GM23338 (cell line): ENCODE results near the gene PLEKHH3. TPM values are rescaled to one million over a fixed set of nuclear protein-coding genes. Genes with fewer than 3 reads are reported as not detected.
A peak's percentile ranks its signal among the peaks of the same experiment; 100 is the strongest.

ENCODE experiments used
- ATAC-seq: fragments of 200-7000 bp; cut with Tn5 transposase; 3 replicates; pipeline ENCODE4 v1.9.1; 2020
- DNase-seq: peaks from one replicate; pipeline ENCODE4 v3.0.0-alpha.2; 2015; ENCODE audit warnings: low spot score
- H2AFZ ChIP-seq: fragments of 200-600 bp; sonication (generic); 2 replicates; pipeline ENCODE4 v1.8.0; 2016; ENCODE audit warnings: antibody characterized with exemption, mild to moderate bottlenecking, moderate library complexity
- H3F3A ChIP-seq: fragments of 200-600 bp; sonication (generic); replicated peaks from 2 replicates; pipeline ENCODE4 v1.8.0; 2017; ENCODE audit warnings: antibody characterized with exemption, mixed run types, low read depth
- H3K27ac ChIP-seq: fragments of 200-600 bp; sonication (generic); 2 replicates; pipeline ENCODE4 v1.6.1; 2016; ENCODE audit warnings: low read depth
- H3K27me3 ChIP-seq: fragments of 200-600 bp; sonication (generic); 2 replicates; pipeline ENCODE4 v1.8.0; 2016; ENCODE audit warnings: mild to moderate bottlenecking, mixed run types, moderate library complexity; ENCODE audit not compliant: insufficient read depth
- H3K36me3 ChIP-seq: fragments of 200-600 bp; sonication (generic); 2 replicates; pipeline ENCODE4 v1.8.0; 2016; ENCODE audit warnings: mild to moderate bottlenecking; ENCODE audit not compliant: insufficient read depth
- H3K4me1 ChIP-seq: fragments of 200-600 bp; sonication (generic); 2 replicates; pipeline ENCODE4 v1.8.0; 2016; ENCODE audit warnings: mild to moderate bottlenecking, moderate library complexity; ENCODE audit not compliant: insufficient read depth
- H3K4me2 ChIP-seq: fragments of 200-600 bp; sonication (generic); 2 replicates; pipeline ENCODE4 v1.7.1; 2017; ENCODE audit warnings: mixed run types
- H3K4me3 ChIP-seq: fragments of 200-600 bp; sonication (generic); 2 replicates; pipeline ENCODE4 v1.6.1; 2016; ENCODE audit warnings: mixed run types
- H3K79me2 ChIP-seq: fragments of 200-600 bp; sonication (generic); replicated peaks from 2 replicates; pipeline ENCODE4 v1.8.0; 2017; ENCODE audit warnings: mild to moderate bottlenecking; ENCODE audit not compliant: insufficient read depth
- H3K9me2 ChIP-seq: fragments of 200-600 bp; sonication (generic); 2 replicates; pipeline ENCODE4 v1.8.0; 2017; ENCODE audit not compliant: insufficient read depth
- H4K20me1 ChIP-seq: fragments of 200-600 bp; sonication (generic); replicated peaks from 2 replicates; pipeline ENCODE4 v1.8.0; 2017; ENCODE audit warnings: mild to moderate bottlenecking; ENCODE audit not compliant: insufficient read depth
- H3K27ac Mint-ChIP-seq: 2 replicates; pipeline ENCODE4 v1.8.0; 2020; ENCODE audit warnings: inconsistent platforms, mild to moderate bottlenecking, moderate library complexity, mixed read lengths
- H3K27me3 Mint-ChIP-seq: 3 replicates; pipeline ENCODE4 v1.8.0; 2022; ENCODE audit warnings: low read depth, mild to moderate bottlenecking, moderate library complexity, mixed read lengths, inconsistent platforms; ENCODE audit not compliant: insufficient read depth, poor library complexity
- H3K36me3 Mint-ChIP-seq: 3 replicates; pipeline ENCODE4 v1.8.0; 2021; ENCODE audit warnings: low read depth, mild to moderate bottlenecking, inconsistent platforms, moderate library complexity, mixed read lengths
- H3K4me1 Mint-ChIP-seq: 3 replicates; pipeline ENCODE4 v1.8.0; 2020; ENCODE audit warnings: mild to moderate bottlenecking, inconsistent platforms, mixed read lengths
- H3K4me3 Mint-ChIP-seq: 3 replicates; pipeline ENCODE4 v1.8.0; 2021; ENCODE audit warnings: moderate library complexity, mild to moderate bottlenecking, inconsistent platforms, mixed read lengths
- H3K9me3 Mint-ChIP-seq: 3 replicates; pipeline ENCODE4 v1.8.0; 2020; ENCODE audit warnings: moderate library complexity, mild to moderate bottlenecking, inconsistent platforms, mixed read lengths
- EZH2 ChIP-seq: fragments of 200-600 bp; sonication (generic); IDR thresholded peaks from one replicate; pipeline ENCODE4 v1.8.0; 2017; ENCODE audit warnings: antibody characterized with exemption, mild to moderate bottlenecking, low read depth; ENCODE audit not compliant: unreplicated experiment
- EZH2phosphoT487 ChIP-seq: fragments of 200-600 bp; sonication (generic); IDR thresholded peaks from one replicate; pipeline ENCODE4 v1.8.1; 2018; ENCODE audit warnings: antibody characterized with exemption; ENCODE audit not compliant: unreplicated experiment
- JUNB ChIP-seq: IDR thresholded peaks from one replicate; pipeline ENCODE4 v1.6.1; 2016; ENCODE audit warnings: antibody characterized with exemption; ENCODE audit not compliant: unreplicated experiment
- POLR2AphosphoS5 ChIP-seq: IDR thresholded peaks from 2 replicates; pipeline ENCODE4 v1.6.1; 2016; ENCODE audit warnings: antibody characterized with exemption, low read depth
- STAT1 ChIP-seq: IDR thresholded peaks from one replicate; pipeline ENCODE4 v1.6.1; 2016; ENCODE audit warnings: antibody characterized with exemption; ENCODE audit not compliant: unreplicated experiment
- ZNF114 ChIP-seq: fragments of 250-450 bp; sonication (Bioruptor Pico); IDR thresholded peaks from 2 replicates; pipeline ENCODE4 v1.5.0; 2020; ENCODE audit warnings: mild to moderate bottlenecking, moderate library complexity
- ZNF331 ChIP-seq: fragments of 250-450 bp; sonication (Bioruptor Pico); IDR thresholded peaks from 2 replicates; pipeline ENCODE4 v1.5.0; 2020; ENCODE audit warnings: low read depth, mild to moderate bottlenecking, moderate library complexity
- polyA plus RNA-seq: library from polyadenylated mRNA; unstranded; fragments of >200 nt; fragmentation: Nextera tagmentation; extraction: Ambion mirVana; gene quantifications from 2 replicates; pipeline ENCODE4 v1.2.1, GENCODE V29; 2016
- total RNA-seq: library from RNA; depleted of rRNA; stranded (reverse); fragments of >200 nt; shearing (Covaris generic); gene quantifications from 2 replicates; pipeline ENCODE4 v1.2.3, GENCODE V29; 2014
- TF ChIP-seq, protein P1 (sequence below): fragments of 250-450 bp; sonication (Bioruptor Pico); IDR thresholded peaks from 2 replicates; pipeline ENCODE4 v1.5.0; 2020; ENCODE audit warnings: mild to moderate bottlenecking, moderate library complexity
- TF ChIP-seq, protein P2 (sequence below): IDR thresholded peaks from 2 replicates; pipeline ENCODE4 v1.6.1; 2016; ENCODE audit warnings: antibody characterized with exemption
- TF ChIP-seq, protein P3 (sequence below), 2 experiments: fragments of 200-600 bp in 1 of 2; sonication (generic) in 1 of 2; conservative IDR thresholded peaks; 2 replicates each; pipeline versions ENCODE4 v1.5.1 to v1.6.1; 2016 to 2017; ENCODE audit warnings: antibody characterized with exemption in 2 of 2, low read depth in 2 of 2, mild to moderate bottlenecking in 2 of 2, moderate library complexity in 1 of 2
- TF ChIP-seq, protein P4 (sequence below): IDR thresholded peaks from one replicate; pipeline ENCODE4 v1.6.1; 2018; ENCODE audit warnings: antibody characterized with exemption; ENCODE audit not compliant: unreplicated experiment

PLEKHH3 gene
- total and polyA plus RNA-seq, 2 experiments from 2014 or later: 10.9 to 24.2 TPM

DNA sequence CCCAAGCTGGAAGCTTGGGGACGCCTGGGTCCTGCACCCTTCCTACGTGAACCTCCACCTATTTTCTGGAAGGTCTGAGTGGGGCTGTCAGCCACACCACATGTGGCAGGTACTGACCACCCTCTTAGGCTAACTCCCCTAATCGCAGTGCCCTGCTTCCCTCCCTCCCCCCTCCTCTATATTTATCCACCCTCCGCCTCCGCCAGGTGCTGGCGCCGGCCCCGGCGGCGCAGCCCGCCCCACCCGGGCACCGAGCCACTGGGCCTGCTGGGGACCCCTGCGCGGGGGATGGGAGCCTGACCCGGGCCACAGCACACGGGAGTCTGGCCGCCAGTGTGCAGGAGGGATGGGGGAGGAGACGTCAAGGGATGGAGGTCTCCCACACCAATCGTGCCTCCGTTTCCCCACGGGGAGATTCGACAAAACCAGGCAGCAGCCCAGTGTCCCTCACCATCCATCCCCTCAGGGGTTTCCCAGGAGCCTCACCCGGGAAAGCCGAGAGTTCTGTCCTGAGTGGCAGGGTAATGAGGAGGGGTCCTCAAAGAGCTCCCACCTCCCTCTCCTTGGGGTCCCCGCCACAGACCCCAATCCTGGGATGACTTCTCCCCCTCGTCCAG lies 1.3 kb downstream of the PLEKHH3 start:
- DNase-seq (peak; percentile 70), ATAC-seq (no peak)
- H2AFZ ChIP-seq: no peak overlapping the region
- H3K9me2 ChIP-seq: no peaks in the 10 kb centered on the region
- H3K27ac ChIP-seq: no peak overlapping the region
- H3K4me2 ChIP-seq: peak overlapping the region; percentile 98
- peak overlapping the region; percentile 92 for H3K4me3 ChIP-seq
- Mint-ChIP-seq H3K9me3 (no peaks in the 10 kb centered on the region; the same call in 2 of the 3 replicates), H3K4me1 (peaks cover 40% of the 10 kb centered on the region), H3K36me3 (peaks cover 18% of the 10 kb centered on the region), H3K4me3 (peak overlapping the region; percentile 86), H3K27me3 (peaks cover 65% of the 10 kb centered on the region), H3K27ac (no peak overlapping the region)
- H3F3A ChIP-seq: peaks cover 33% of the 10 kb centered on the region
- peaks cover 64% of the 10 kb centered on the region for H3K27me3 ChIP-seq
- no peaks in the 10 kb centered on the region for H4K20me1 ChIP-seq
- peaks cover 7% of the 10 kb centered on the region; the same call in 1 of the 2 replicates for H3K79me2 ChIP-seq
- no peaks in the 10 kb centered on the region; the same call in 1 of the 2 replicates for H3K36me3 ChIP-seq
- H3K4me1 ChIP-seq: peaks cover 46% of the 10 kb centered on the region
- TF ChIP-seq, protein P1, sequence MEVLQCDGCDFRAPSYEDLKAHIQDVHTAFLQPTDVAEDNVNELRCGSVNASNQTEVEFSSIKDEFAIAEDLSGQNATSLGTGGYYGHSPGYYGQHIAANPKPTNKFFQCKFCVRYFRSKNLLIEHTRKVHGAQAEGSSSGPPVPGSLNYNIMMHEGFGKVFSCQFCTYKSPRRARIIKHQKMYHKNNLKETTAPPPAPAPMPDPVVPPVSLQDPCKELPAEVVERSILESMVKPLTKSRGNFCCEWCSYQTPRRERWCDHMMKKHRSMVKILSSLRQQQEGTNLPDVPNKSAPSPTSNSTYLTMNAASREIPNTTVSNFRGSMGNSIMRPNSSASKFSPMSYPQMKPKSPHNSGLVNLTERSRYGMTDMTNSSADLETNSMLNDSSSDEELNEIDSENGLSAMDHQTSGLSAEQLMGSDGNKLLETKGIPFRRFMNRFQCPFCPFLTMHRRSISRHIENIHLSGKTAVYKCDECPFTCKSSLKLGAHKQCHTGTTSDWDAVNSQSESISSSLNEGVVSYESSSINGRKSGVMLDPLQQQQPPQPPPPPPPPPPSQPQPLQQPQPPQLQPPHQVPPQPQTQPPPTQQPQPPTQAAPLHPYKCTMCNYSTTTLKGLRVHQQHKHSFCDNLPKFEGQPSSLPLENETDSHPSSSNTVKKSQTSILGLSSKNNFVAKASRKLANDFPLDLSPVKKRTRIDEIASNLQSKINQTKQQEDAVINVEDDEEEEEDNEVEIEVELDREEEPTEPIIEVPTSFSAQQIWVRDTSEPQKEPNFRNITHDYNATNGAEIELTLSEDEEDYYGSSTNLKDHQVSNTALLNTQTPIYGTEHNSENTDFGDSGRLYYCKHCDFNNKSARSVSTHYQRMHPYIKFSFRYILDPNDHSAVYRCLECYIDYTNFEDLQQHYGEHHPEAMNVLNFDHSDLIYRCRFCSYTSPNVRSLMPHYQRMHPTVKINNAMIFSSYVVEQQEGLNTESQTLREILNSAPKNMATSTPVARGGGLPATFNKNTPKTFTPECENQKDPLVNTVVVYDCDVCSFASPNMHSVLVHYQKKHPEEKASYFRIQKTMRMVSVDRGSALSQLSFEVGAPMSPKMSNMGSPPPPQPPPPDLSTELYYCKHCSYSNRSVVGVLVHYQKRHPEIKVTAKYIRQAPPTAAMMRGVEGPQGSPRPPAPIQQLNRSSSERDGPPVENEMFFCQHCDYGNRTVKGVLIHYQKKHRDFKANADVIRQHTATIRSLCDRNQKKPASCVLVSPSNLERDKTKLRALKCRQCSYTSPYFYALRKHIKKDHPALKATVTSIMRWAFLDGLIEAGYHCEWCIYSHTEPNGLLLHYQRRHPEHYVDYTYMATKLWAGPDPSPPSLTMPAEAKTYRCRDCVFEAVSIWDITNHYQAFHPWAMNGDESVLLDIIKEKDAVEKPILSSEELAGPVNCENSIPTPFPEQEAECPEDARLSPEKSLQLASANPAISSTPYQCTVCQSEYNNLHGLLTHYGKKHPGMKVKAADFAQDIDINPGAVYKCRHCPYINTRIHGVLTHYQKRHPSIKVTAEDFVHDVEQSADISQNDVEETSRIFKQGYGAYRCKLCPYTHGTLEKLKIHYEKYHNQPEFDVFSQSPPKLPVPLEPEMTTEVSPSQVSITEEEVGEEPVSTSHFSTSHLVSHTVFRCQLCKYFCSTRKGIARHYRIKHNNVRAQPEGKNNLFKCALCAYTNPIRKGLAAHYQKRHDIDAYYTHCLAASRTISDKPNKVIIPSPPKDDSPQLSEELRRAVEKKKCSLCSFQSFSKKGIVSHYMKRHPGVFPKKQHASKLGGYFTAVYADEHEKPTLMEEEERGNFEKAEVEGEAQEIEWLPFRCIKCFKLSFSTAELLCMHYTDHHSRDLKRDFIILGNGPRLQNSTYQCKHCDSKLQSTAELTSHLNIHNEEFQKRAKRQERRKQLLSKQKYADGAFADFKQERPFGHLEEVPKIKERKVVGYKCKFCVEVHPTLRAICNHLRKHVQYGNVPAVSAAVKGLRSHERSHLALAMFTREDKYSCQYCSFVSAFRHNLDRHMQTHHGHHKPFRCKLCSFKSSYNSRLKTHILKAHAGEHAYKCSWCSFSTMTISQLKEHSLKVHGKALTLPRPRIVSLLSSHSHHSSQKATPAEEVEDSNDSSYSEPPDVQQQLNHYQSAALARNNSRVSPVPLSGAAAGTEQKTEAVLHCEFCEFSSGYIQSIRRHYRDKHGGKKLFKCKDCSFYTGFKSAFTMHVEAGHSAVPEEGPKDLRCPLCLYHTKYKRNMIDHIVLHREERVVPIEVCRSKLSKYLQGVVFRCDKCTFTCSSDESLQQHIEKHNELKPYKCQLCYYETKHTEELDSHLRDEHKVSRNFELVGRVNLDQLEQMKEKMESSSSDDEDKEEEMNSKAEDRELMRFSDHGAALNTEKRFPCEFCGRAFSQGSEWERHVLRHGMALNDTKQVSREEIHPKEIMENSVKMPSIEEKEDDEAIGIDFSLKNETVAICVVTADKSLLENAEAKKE (CRISPR knock-in tag): no peak
- TF ChIP-seq POLR2AphosphoS5 (no peak), EZH2phosphoT487 (no peak), ZNF114 (CRISPR knock-in tag) (no peak), STAT1 (no peak), ZNF331 (no peak), JUNB (no peak), EZH2 (no peak)
- TF ChIP-seq, protein P2, sequence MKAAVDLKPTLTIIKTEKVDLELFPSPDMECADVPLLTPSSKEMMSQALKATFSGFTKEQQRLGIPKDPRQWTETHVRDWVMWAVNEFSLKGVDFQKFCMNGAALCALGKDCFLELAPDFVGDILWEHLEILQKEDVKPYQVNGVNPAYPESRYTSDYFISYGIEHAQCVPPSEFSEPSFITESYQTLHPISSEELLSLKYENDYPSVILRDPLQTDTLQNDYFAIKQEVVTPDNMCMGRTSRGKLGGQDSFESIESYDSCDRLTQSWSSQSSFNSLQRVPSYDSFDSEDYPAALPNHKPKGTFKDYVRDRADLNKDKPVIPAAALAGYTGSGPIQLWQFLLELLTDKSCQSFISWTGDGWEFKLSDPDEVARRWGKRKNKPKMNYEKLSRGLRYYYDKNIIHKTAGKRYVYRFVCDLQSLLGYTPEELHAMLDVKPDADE: no peak
- TF ChIP-seq, protein P3, sequence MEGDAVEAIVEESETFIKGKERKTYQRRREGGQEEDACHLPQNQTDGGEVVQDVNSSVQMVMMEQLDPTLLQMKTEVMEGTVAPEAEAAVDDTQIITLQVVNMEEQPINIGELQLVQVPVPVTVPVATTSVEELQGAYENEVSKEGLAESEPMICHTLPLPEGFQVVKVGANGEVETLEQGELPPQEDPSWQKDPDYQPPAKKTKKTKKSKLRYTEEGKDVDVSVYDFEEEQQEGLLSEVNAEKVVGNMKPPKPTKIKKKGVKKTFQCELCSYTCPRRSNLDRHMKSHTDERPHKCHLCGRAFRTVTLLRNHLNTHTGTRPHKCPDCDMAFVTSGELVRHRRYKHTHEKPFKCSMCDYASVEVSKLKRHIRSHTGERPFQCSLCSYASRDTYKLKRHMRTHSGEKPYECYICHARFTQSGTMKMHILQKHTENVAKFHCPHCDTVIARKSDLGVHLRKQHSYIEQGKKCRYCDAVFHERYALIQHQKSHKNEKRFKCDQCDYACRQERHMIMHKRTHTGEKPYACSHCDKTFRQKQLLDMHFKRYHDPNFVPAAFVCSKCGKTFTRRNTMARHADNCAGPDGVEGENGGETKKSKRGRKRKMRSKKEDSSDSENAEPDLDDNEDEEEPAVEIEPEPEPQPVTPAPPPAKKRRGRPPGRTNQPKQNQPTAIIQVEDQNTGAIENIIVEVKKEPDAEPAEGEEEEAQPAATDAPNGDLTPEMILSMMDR (conservative IDR thresholded peaks at IDR 0.05; ENCODE audit: low read depth in 2 of 2): no peak
- TF ChIP-seq, protein P4, sequence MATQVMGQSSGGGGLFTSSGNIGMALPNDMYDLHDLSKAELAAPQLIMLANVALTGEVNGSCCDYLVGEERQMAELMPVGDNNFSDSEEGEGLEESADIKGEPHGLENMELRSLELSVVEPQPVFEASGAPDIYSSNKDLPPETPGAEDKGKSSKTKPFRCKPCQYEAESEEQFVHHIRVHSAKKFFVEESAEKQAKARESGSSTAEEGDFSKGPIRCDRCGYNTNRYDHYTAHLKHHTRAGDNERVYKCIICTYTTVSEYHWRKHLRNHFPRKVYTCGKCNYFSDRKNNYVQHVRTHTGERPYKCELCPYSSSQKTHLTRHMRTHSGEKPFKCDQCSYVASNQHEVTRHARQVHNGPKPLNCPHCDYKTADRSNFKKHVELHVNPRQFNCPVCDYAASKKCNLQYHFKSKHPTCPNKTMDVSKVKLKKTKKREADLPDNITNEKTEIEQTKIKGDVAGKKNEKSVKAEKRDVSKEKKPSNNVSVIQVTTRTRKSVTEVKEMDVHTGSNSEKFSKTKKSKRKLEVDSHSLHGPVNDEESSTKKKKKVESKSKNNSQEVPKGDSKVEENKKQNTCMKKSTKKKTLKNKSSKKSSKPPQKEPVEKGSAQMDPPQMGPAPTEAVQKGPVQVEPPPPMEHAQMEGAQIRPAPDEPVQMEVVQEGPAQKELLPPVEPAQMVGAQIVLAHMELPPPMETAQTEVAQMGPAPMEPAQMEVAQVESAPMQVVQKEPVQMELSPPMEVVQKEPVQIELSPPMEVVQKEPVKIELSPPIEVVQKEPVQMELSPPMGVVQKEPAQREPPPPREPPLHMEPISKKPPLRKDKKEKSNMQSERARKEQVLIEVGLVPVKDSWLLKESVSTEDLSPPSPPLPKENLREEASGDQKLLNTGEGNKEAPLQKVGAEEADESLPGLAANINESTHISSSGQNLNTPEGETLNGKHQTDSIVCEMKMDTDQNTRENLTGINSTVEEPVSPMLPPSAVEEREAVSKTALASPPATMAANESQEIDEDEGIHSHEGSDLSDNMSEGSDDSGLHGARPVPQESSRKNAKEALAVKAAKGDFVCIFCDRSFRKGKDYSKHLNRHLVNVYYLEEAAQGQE: no peak
